Measurements from ENCODE around the gene NUDCD2.

NUDCD2 gene, protein sequence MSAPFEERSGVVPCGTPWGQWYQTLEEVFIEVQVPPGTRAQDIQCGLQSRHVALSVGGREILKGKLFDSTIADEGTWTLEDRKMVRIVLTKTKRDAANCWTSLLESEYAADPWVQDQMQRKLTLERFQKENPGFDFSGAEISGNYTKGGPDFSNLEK

DNA sequence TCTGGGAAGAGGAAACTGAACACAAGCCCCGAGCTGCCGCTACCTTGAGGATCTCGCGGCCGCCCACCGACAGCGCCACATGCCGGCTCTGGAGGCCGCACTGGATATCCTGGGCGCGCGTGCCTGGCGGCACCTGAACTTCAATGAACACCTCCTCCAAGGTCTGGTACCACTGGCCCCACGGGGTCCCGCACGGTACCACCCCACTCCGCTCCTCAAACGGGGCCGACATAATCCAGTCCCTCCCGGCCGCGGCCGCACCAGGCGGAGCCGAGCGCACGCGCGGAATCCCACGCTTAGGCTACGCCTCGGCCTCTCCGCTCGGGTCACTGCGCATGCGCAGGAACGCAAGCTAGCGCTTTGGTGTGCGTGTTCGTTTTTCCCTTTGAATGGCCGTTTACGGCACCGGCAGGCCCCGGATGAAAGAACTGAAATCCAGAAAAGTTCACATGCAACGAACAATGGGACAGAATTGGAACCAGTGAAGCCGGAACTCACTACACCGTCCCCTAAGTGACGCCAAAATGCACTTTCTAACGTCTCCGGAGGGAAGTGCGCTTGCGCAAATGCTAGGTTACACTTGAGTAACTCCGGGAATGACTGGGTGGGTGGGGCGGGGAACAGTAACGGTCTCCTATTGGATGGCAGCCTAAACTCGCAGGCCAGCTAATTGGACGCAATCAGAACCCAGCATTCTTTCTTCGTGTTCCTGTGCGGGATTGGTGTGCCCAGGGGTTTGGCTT is at the start of gene NUDCD2:
Gene NUDCD2, minus strand, starts transcription at position 284 of the 743 bp plus-strand sequence. Its CDS starts 52 bp downstream, at position 232.
- DNase-seq (ENCODE audit: low read depth in 2 of 2), result peak; percentile 88 to 91

DNA sequence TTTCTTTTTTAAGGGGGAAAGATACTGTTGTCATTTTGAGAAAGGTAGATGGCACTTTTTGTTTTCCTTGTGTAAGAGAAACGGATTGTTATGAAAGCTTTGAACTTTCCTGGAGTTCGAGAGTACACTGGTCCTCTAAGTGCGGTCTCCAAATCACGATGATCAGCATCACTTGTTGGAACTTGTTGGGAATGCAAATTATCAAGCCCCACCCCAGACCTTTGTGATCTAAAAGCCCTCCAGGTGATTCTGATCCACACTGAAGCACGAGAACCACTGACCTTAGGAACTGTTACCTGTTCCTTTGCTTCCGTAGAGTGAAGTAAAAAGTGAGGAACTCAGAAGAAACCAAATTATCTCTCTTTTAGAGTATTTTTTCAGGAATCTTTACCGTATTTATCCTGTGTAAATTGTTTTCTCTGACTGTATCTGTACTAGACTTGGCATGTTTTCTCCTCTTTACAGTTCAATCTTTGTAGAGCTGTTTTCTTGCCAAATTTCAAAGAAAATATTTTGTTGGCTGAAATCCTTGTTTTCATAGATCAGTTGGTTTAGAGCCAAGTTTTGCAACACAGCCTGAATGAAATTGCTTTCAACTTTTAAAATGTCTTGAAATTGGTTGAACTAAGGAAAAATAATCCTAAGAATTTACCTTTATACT is 49.5 kb upstream of the NUDCD2 start:
- DNase-seq (ENCODE audit: low read depth in 2 of 2), result no peak

DNA sequence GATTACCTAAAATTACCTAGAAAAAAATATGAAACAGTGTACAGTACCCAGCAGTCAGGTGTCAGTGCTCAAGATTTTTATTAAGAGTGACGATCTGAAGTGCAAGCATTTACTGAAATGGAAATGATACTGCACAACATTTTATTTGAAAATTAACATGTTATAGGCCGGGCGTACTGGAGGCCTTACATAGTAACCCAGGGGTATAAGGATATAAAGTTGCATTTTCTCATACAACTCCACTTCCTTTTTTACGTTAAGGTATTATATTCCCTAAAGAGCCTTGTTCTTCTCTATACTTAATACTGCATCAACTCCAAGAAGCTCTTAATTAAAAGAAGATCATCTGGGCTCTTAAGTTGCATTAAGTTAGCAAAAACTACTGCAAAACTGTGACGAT is 48.9 kb upstream of the NUDCD2 start:
- no peak for DNase-seq (ENCODE audit: low read depth in 2 of 2)

DNA sequence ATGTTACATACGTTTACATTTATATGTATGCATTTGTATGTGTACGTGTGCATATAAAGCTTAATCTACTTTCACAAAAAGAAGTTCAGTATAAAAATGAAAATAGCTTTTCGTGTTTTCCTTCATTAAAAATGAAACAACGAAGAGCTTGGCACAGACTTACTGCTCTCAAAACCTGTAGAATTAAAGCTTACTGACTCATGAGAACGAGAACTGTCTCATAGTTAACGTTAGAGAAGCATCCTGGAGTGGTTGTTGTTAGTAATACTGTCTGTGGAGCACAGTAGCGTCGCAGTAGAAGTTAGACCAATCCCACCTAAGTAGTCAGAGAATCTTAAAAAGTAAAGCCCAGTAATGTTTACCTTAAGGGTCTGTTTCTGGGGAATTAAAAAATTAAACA is 46.8 kb upstream of the NUDCD2 start:
- DNase-seq (ENCODE audit: low read depth in 2 of 2), result no peak

DNA sequence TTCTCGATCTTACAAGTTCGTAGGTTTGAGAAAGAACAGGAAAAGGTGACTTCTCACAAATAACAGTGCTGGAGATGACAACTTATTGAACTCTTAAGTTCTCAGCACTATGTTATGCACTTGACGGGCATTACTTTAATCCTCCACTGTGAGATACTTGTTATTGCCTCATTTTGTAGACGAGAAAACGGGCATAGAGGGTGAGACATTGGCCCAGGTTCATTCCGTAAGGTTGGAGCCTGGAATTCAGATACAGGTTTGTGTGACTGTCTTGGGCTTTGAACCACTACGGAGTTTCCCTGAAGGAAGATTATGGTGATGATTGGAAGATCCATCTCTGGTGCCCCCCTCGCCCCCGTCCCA is 46.2 kb upstream of the NUDCD2 start:
- DNase-seq (ENCODE audit: low read depth in 2 of 2), result no peak

DNA sequence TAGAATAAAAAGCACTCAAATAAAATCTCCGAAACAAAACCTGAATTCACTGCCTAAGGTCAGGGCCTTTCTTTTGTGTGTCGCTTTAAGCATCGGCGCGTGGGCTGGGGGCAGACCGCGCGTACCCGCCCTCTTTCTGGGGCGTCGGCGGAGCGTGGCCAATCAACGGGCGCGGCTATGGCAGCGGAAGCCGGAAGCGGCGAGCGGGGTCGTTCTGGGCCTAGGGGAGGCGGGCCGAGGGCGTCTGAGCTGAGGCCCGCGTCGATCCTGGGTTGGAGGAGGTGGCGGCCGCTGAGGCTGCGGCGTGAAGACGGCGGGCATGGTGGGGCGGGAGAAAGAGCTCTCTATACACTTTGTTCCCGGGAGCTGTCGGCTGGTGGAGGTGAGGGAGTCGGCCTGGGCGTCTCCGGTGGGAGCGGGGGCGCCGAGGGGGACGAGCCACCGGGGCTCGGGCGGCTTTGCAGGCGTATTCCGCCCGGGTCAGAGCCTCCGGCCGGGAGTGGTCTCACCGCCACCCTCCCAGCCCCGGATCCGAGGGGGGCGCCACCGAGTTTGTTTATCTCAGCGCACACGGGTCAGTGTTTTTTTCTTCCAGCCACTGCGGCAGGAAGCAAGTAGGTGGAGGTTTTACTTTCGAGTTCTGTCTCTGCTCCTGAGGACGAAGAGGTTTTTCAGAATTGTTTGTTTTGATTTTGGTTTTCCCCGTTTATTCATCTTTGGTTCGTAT is 45.6 kb upstream of the NUDCD2 start, which contains the start of gene MAT2B:
Gene MAT2B, plus strand, starts transcription at position 252 of the 727 bp plus-strand sequence. Its CDS starts 68 bp downstream, at position 320.
- DNase-seq (ENCODE audit: low read depth in 2 of 2), result peak; percentile 92 to 95

DNA sequence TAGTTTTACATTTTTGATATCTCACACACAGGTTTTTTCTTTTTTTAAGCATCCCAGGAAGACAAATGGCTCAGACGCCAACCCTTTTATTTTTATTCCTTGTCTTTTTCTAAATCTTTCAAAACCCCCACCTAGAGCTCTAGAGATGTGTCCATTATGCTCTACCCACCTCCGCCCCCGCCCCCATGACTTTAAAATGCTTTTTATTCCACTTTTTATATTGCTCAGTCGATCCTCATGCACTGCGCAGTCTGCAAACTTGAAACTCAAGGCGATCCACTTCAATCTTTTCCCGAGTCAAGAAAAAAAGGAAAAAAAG is 45.1 kb upstream of the NUDCD2 start:
- no peak for DNase-seq (ENCODE audit: low read depth in 2 of 2)

DNA sequence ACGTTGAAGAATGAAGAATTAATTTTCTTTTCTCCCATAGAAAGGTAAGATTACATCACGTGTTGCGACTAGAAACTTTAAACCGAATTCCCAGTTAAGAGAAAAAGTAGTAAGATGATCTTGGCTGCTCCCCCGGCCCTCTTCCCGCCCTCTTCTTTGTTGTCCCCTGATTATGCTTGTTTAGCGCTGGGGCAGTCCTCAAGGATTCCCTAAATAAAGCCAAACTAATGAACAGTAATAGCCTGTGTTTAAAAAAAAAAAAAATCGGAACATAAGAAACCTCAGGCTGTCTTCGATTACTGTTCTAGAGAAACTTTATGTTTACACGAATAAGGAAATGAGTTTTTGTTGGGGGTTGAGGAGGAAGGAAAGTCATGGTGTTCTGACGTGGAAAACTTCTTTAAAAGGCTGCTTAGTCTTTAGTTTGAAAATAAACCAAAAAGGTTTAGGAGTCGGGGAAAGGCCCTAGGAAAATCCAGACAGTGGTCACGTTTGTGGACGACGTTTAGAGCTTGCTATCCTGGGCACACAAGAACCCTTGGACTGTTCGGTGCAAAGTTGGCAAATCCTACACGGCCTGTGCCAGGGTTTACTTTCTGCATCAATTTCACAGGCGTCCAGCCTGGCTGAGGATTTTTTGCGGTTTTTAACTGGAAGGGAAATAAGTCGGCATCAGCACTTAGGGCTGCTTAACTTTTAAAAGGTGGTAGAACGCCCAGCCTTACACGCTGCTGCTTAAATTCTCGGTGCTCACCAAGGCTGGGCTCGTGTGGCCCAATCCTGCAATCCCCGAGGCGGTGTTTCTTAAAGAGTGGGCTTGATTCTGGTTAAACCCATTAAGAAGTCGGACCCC is 44.4 kb upstream of the NUDCD2 start:
- peak in 1 of 2 donors; percentile 44 for DNase-seq (ENCODE audit: low read depth in 2 of 2)

DNA sequence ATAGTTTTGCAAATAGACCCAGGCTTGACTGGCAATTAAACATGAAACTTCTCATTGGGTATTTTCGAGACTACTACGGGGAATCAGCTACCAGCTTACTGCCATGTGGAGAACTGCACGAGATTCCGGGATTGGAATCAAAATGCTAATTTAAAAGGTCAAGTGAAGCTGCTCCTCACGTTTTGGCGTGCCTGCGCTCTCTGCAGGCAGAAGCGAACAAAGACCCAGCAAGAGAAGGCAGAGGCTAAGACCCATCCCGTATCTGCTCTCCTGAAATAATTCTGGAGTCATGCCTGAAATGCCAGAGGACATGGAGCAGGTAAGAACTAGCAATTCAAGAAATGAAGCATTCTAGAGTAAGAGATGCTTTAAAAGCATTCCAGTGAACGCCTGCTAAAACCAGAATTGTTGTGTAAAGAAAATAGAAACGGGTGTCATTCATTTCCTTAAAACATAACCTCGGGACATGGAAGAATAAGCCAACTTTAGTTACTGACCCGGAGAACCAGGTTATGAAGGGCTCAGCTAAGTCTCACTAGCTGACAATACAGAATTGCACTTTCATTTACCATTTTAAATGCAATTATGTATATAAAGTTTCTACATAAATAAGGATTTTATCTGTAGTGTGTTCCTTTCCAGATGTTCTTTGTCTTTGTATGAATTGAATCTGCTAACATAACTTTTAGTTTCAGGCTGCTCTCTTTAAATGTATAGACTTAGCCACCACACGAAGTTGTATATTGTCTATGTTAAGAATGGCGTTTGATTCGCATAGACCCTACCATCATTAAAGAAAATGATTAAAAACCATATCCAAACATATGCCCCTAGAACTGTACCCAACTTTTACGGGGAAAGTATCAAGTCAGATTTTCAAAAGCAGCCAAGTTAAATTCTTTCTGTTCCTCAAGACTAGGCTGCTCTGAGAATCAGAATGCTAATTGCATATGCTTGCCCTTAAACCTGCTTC is 43.5 kb upstream of the NUDCD2 start:
- peak in 1 of 2 donors; percentile 7 for DNase-seq (ENCODE audit: low read depth in 2 of 2)

DNA sequence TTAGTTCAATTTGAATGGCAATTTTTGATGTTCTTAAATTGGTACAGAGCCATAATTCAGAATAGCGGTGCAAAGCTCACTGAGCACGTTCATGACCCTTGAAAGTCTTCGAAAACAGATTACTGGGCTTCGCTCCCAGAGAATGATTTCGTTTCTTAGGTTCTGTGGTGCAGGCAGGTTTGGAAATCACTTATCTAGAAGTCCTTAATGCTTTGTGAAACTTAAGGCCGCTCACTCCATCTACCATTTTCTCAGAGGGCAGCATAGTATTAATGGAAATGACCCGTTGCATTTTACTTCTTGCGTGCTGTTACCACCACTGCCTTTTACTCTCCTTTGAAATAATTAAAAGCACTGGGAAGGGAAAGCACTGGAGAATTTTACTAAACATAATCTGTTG is 42.6 kb upstream of the NUDCD2 start:
- DNase-seq (ENCODE audit: low read depth in 2 of 2), result no peak

DNA sequence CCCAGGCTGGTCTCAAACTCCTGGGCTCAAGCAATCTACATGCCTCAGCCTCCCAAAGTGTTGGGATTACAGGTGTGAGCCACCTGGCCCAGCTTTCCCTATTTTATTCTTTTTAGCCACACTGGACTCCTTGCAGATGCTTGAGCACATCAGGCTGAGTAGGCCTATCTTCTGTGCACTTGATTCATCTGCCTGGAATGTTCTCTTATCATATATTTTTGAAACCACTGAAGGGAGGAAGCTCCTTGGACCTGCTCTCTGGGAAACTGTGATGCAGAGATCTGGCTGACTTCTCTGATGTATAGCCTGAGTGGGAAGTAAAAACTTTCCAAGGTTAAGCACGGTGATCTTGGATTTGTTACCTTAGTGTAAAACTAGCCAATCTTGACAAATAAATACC is 39.0 kb upstream of the NUDCD2 start:
- no peak for DNase-seq (ENCODE audit: low read depth in 2 of 2)

DNA sequence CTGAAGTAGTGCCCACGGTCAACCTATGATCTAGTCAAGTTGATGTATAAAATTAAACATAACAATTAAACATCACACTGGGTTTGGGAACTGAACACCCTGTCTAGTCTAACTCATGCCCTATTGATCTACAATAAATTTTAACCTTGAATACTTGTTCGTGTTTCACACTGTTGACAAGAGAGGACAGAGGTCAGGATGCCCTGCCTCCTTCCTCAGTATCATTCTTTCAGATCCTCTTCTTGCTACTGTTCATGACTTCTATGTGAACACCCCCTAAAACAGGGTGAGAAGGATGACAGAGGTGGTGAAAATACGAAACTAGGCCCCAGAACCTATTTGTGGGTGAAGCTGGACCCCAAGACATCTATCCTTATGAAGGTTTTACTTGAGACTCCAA is 37.4 kb upstream of the NUDCD2 start:
- no peak for DNase-seq (ENCODE audit: low read depth in 2 of 2)

DNA sequence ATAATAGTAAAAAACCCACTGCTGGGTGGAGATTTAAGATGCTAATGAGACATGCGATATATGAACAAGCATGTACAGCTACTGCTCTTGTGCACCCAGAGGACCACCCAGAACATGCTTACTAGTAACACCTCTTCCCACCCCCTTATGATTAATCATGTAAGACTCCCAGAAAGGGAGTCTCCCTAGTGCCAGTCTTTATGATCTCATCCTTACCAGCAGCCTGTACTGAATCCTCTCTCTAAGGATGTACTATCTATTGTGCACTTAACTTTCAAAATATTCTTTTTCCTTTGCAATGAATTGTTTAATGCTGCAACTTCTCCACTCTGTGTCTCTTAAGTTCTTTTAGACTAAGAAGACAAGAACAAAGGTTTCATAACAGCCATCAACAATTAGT is 36.4 kb upstream of the NUDCD2 start:
- DNase-seq (ENCODE audit: low read depth in 2 of 2), result no peak

DNA sequence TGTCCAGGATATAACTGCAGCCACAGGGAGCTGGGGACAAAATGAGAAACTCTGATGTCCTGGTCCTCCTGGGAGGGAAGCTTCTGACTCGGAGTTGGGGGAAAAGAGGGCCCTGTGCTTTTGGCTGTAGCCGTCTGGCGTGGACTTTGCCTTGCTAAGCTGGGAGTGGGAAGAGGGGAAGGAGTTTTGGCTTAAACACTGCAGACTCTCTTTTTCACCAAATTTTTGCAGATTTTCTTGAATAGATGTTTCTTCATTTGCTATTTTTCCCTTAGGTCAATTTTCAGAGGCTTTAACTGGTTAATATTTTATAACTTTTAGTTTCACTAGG is 29.8 kb upstream of the NUDCD2 start:
- no peak for DNase-seq (ENCODE audit: low read depth in 2 of 2)

DNA sequence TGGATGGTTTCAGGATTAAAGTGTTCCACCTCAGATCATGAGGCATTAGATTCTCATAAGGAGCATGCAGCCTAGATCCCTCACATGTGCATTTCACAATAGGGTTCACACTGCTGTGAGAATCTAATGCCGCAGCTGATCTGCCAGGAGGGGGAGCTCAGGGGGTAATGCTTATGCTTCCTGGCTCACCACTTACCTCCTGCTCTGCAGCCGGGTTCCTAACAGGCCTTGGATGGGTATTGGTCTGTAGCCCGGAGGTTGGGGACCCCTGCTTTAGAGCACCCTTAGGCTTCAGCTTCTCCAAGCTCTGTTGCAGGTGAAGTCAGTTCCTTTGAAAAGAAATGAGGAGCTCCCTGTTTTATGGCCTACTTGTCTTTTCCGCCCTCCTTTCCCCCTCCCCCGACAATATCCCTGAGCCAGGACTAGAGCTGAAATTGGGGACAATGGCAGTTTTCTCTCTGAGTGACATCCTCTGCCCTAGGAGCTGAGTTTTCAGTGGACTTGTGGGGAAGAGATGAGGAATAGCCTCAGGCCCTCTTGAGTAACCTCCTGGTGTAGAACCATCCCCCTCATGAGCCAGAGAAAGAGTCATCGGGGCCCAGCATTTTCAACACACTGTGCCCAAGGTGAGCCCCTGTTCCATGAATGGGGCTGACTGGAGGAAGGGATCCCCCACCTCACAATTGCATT is 29.3 kb upstream of the NUDCD2 start:
- DNase-seq (ENCODE audit: low read depth in 2 of 2), result no peak

DNA sequence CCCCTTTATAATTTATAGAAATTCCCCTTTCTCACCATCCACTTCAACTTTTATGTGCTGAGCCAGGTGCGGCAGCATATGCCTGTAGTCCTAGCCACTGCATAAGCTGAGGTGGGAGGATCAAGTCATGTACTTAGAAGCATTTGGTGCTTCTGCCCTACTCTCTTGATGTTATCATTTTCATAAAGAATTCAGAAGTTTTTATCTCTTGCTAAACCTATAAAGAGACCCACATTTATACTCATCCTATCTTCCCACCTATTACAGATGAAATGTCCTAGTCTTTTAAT is 19.0 kb upstream of the NUDCD2 start:
- DNase-seq (ENCODE audit: low read depth in 2 of 2), result no peak

DNA sequence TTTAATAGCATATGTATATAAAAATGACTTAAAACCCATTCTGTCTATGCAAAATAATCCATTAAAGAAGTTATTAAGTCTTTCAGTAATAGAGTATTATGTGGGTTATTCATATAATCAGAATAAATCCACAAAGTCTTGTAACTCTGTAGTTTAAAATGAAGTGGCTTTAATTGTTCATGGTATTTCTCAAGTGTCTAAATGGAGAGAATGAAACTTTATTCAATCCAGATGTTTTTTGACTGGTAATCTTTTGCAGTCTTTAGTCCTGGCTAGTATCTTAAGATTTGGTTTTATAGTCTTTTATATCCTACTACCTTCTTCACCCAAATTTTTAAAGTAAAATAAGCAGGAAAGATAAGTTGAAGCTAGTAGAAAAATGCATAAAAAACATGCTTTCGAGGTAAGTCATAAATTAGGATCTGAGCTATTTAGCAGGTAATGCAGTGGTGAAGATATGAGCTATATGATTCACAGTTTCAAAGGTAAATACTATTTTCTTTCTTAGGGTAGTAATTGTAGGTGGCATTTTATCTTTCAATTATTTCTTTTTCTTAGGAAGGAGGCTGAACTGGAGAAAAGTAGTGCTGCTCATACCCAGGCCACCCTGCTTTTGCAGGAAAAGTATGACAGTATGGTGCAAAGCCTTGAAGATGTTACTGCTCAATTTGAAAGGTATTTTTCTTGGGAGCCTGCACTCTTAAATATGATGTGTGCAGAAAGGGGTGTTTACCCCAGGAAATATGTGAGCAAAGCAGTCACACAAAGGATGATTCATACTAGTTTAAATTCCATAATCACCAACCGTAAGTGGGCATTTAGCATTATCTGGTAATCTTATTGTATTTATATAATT is 18.5 kb upstream of the NUDCD2 start:
- DNase-seq (ENCODE audit: low read depth in 2 of 2), result no peak

DNA sequence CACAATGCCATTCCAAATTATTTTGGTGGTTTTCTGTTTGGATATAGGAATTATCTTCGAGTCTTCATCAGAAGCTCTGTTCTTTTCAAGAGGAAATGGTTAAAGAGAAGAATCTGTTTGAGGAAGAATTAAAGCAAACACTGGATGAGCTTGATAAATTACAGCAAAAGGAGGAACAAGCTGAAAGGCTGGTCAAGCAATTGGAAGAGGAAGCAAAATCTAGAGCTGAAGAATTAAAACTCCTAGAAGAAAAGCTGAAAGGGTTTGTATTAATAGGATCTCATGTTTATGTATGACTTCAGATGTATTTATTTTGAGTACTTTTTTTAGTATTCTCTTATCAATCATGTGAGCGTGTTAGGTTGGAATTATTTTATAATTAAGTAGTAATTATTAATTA is 15.5 kb upstream of the NUDCD2 start:
- DNase-seq (ENCODE audit: low read depth in 2 of 2), result no peak

DNA sequence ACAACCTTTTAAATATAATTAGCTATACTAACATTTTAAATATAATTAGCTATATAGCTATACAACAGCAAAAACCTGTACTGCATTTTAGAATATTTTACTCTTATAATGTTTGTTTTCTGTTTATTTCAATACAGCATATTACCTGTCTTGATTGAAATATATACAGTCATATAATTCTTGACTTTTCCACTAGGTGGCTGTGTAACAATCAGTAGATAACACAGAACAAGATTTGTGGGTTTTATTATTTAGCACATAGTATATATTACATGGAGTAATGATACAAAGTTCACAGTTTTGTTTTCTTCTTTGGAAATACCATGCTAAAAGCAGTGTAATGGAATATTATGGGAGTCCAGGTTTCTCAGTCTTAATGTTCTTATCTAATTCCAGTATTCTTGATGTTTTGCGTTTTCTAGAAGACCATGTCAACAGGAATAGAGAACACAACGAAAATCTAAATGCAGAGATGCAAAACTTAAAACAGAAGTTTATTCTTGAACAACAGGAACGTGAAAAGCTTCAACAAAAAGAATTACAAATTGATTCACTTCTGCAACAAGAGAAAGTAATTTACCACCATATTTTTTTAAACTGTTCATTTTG is 13.8 kb upstream of the NUDCD2 start:
- DNase-seq (ENCODE audit: low read depth in 2 of 2), result no peak

All from stimulated activated CD4-positive, alpha-beta T cell treated with anti-CD3 and anti-CD28 coated beads, Interleukin-15, amount 100 ng/mL, for 48 hours (primary cell).